K562 (cell line): ENCODE measurements around the gene CD55. TPM values are rescaled to one million over a fixed set of nuclear protein-coding genes. Genes with fewer than 3 reads are reported as not detected.

Experiments used
- BCOR ChIP-seq: fragments of 450-650 bp; IDR thresholded peaks from 2 replicates; pipeline ENCODE4 v1.6.1; 2016
- CREB1 ChIP-seq, 2 experiments: sonication (generic) in 1 of 2; formaldehyde crosslinking in 1 of 2; IDR thresholded peaks; 2 replicates each; pipeline versions ENCODE4 v1.6.1 to v1.8.0; 2012 to 2022; ENCODE audit warnings: inconsistent platforms in 1 of 2, mild to moderate bottlenecking in 1 of 2, missing genetic modification reagents in 1 of 2, moderate library complexity in 1 of 2
- EHMT2 ChIP-seq: fragments of 450-650 bp; IDR thresholded peaks from 2 replicates; pipeline ENCODE4 v1.6.1; 2018; ENCODE audit warnings: antibody characterized with exemption
- ERF ChIP-seq: fragments of 450-650 bp; formaldehyde crosslinking; IDR thresholded peaks from 2 replicates; pipeline ENCODE4 v1.4.0; 2020; ENCODE audit warnings: mild to moderate bottlenecking, mixed read lengths
- HNRNPUL1 ChIP-seq: fragments of 200-400 bp; formaldehyde crosslinking; IDR thresholded peaks from 2 replicates; pipeline ENCODE4 v1.6.1; 2017; ENCODE audit warnings: low read length
- JUNB ChIP-seq: fragments of 450-650 bp; formaldehyde crosslinking; conservative IDR thresholded peaks from 2 replicates; pipeline ENCODE4 v1.4.0; 2020; ENCODE audit warnings: mild to moderate bottlenecking
- MEIS2 ChIP-seq: fragments of 450-650 bp; IDR thresholded peaks from 2 replicates; pipeline ENCODE4 v1.6.1; 2014; ENCODE audit warnings: mild to moderate bottlenecking; ENCODE audit not compliant: partially characterized antibody
- RNF2 ChIP-seq: sonication (generic); IDR thresholded peaks from 2 replicates; pipeline ENCODE4 v1.6.1; 2016
- ZNF224 ChIP-seq: sonication (generic); formaldehyde crosslinking; IDR thresholded peaks from 2 replicates; pipeline ENCODE4 v1.8.0; 2022; ENCODE audit warnings: mild to moderate bottlenecking, missing genetic modification reagents
- polyA plus RNA-seq, 8 experiments: library from polyadenylated mRNA; depleted of rRNA in 4 of 8; stranded (reverse) in 5 of 8; unstranded in 3 of 8; fragments of >200 nt; fragmentation: Nextera tagmentation in 2 of 8; fragmentation: Illumina TruSeq in 1 of 8; extraction: Ambion mirVana in 2 of 8; extraction: Trizol in 1 of 8; gene quantifications; 2 replicates each; pipeline versions ENCODE4 v1.2.1 to v1.2.3, GENCODE V29; 2011 to 2014; ENCODE audit warnings: inconsistent platforms in 1 of 8, missing spikeins in 1 of 8
- total RNA-seq, 7 experiments: library from RNA; depleted of rRNA in 6 of 7; stranded (reverse); fragments of >200 nt in 6 of 7; fragmentation: Illumina TruSeq in 2 of 7; extraction: Trizol in 2 of 7; gene quantifications; 2 replicates each; pipeline versions ENCODE4 v1.2.1 to v1.2.3, GENCODE V29; 2011 to 2021; ENCODE audit warnings: low replicate concordance in 1 of 7
- TF ChIP-seq, protein P1 (sequence below): fragments of 450-650 bp; IDR thresholded peaks from 2 replicates; pipeline ENCODE4 v1.6.1; 2017; ENCODE audit warnings: antibody characterized with exemption, mild to moderate bottlenecking
- TF ChIP-seq, protein P2 (sequence below): fragments of 250-450 bp; sonication (Bioruptor Pico); IDR thresholded peaks from 2 replicates; pipeline ENCODE4 v1.6.1; 2021; ENCODE audit warnings: mild to moderate bottlenecking
- TF ChIP-seq, protein P3 (sequence below): fragments of 450-650 bp; IDR thresholded peaks from 2 replicates; pipeline ENCODE4 v1.6.1; 2016; ENCODE audit warnings: mild to moderate bottlenecking, moderate library complexity

Gene CD55
- total and polyA plus RNA-seq, 9 of the 15 experiments (the other 6 are each of a cell fraction or from before 2014, with no cell fraction given): 17.7 to 150 (median 97.0) TPM

DNA sequence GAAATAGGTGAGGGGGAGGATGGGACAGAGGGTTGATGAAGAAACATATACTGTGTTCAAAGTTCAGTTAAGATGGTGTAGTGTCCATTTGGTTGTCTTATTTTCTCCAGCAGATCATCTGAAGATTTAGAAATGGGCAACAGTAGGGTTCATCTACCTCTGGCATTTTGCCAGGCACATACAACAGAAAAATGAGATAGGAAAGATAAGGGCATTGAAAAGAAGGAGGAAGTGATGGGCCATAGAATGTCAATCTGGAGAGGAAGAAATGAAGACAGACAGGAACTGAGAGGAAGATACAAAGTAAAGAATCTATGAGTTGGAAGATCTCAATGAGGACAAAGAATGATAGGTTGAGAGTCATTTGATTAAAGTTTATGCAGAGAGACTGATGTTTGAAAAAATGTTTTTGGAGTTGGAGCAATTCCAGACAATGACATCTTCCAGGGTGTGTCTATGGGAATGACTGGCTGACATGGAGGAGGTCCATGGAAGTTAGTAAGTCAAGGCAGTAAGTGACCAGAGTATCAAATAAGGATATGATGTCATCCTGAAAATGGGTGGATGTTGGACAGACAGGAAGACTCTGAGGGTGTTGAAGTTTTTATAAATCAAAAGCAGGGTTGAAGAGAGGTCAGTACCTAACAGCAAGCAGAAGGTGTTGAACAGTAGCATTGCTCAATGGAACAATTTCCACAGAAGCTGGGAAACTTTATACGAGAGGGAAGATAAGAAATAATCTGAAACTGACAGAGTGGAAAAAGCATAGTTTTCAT lies 18.7 kb upstream of the CD55 start (continued):
- TF ChIP-seq, protein P1, sequence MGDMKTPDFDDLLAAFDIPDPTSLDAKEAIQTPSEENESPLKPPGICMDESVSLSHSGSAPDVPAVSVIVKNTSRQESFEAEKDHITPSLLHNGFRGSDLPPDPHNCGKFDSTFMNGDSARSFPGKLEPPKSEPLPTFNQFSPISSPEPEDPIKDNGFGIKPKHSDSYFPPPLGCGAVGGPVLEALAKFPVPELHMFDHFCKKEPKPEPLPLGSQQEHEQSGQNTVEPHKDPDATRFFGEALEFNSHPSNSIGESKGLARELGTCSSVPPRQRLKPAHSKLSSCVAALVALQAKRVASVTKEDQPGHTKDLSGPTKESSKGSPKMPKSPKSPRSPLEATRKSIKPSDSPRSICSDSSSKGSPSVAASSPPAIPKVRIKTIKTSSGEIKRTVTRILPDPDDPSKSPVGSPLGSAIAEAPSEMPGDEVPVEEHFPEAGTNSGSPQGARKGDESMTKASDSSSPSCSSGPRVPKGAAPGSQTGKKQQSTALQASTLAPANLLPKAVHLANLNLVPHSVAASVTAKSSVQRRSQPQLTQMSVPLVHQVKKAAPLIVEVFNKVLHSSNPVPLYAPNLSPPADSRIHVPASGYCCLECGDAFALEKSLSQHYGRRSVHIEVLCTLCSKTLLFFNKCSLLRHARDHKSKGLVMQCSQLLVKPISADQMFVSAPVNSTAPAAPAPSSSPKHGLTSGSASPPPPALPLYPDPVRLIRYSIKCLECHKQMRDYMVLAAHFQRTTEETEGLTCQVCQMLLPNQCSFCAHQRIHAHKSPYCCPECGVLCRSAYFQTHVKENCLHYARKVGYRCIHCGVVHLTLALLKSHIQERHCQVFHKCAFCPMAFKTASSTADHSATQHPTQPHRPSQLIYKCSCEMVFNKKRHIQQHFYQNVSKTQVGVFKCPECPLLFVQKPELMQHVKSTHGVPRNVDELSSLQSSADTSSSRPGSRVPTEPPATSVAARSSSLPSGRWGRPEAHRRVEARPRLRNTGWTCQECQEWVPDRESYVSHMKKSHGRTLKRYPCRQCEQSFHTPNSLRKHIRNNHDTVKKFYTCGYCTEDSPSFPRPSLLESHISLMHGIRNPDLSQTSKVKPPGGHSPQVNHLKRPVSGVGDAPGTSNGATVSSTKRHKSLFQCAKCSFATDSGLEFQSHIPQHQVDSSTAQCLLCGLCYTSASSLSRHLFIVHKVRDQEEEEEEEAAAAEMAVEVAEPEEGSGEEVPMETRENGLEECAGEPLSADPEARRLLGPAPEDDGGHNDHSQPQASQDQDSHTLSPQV: no peak
- no peak for TF ChIP-seq ZNF224 (CRISPR knock-in tag)
- TF ChIP-seq EHMT2: 0 out of 2 replicates have a peak, but pooled peaks have one; percentile 9
- peak; percentile 38 for TF ChIP-seq MEIS2
- no peak for TF ChIP-seq ERF (CRISPR knock-in tag)
- no peak for TF ChIP-seq BCOR
- no peak for TF ChIP-seq RNF2
- no peak for TF ChIP-seq HNRNPUL1
- TF ChIP-seq, protein P2, sequence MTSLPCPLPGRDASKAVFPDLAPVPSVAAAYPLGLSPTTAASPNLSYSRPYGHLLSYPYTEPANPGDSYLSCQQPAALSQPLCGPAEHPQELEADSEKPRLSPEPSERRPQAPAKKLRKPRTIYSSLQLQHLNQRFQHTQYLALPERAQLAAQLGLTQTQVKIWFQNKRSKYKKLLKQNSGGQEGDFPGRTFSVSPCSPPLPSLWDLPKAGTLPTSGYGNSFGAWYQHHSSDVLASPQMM (CRISPR knock-in tag): no peak
- TF ChIP-seq CREB1 (IDR thresholded peaks at IDR 0.05): no peak
- 0 out of 2 replicates have a peak, but pooled peaks have one; percentile 16 for TF ChIP-seq CREB1 (CRISPR knock-in tag; IDR thresholded peaks at IDR 0.05)
- TF ChIP-seq JUNB: 0 out of 2 replicates have a peak, but pooled peaks have one; percentile 30
- TF ChIP-seq, protein P3, sequence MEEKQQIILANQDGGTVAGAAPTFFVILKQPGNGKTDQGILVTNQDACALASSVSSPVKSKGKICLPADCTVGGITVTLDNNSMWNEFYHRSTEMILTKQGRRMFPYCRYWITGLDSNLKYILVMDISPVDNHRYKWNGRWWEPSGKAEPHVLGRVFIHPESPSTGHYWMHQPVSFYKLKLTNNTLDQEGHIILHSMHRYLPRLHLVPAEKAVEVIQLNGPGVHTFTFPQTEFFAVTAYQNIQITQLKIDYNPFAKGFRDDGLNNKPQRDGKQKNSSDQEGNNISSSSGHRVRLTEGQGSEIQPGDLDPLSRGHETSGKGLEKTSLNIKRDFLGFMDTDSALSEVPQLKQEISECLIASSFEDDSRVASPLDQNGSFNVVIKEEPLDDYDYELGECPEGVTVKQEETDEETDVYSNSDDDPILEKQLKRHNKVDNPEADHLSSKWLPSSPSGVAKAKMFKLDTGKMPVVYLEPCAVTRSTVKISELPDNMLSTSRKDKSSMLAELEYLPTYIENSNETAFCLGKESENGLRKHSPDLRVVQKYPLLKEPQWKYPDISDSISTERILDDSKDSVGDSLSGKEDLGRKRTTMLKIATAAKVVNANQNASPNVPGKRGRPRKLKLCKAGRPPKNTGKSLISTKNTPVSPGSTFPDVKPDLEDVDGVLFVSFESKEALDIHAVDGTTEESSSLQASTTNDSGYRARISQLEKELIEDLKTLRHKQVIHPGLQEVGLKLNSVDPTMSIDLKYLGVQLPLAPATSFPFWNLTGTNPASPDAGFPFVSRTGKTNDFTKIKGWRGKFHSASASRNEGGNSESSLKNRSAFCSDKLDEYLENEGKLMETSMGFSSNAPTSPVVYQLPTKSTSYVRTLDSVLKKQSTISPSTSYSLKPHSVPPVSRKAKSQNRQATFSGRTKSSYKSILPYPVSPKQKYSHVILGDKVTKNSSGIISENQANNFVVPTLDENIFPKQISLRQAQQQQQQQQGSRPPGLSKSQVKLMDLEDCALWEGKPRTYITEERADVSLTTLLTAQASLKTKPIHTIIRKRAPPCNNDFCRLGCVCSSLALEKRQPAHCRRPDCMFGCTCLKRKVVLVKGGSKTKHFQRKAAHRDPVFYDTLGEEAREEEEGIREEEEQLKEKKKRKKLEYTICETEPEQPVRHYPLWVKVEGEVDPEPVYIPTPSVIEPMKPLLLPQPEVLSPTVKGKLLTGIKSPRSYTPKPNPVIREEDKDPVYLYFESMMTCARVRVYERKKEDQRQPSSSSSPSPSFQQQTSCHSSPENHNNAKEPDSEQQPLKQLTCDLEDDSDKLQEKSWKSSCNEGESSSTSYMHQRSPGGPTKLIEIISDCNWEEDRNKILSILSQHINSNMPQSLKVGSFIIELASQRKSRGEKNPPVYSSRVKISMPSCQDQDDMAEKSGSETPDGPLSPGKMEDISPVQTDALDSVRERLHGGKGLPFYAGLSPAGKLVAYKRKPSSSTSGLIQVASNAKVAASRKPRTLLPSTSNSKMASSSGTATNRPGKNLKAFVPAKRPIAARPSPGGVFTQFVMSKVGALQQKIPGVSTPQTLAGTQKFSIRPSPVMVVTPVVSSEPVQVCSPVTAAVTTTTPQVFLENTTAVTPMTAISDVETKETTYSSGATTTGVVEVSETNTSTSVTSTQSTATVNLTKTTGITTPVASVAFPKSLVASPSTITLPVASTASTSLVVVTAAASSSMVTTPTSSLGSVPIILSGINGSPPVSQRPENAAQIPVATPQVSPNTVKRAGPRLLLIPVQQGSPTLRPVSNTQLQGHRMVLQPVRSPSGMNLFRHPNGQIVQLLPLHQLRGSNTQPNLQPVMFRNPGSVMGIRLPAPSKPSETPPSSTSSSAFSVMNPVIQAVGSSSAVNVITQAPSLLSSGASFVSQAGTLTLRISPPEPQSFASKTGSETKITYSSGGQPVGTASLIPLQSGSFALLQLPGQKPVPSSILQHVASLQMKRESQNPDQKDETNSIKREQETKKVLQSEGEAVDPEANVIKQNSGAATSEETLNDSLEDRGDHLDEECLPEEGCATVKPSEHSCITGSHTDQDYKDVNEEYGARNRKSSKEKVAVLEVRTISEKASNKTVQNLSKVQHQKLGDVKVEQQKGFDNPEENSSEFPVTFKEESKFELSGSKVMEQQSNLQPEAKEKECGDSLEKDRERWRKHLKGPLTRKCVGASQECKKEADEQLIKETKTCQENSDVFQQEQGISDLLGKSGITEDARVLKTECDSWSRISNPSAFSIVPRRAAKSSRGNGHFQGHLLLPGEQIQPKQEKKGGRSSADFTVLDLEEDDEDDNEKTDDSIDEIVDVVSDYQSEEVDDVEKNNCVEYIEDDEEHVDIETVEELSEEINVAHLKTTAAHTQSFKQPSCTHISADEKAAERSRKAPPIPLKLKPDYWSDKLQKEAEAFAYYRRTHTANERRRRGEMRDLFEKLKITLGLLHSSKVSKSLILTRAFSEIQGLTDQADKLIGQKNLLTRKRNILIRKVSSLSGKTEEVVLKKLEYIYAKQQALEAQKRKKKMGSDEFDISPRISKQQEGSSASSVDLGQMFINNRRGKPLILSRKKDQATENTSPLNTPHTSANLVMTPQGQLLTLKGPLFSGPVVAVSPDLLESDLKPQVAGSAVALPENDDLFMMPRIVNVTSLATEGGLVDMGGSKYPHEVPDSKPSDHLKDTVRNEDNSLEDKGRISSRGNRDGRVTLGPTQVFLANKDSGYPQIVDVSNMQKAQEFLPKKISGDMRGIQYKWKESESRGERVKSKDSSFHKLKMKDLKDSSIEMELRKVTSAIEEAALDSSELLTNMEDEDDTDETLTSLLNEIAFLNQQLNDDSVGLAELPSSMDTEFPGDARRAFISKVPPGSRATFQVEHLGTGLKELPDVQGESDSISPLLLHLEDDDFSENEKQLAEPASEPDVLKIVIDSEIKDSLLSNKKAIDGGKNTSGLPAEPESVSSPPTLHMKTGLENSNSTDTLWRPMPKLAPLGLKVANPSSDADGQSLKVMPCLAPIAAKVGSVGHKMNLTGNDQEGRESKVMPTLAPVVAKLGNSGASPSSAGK: no peak
